Smooth muscle cell (in vitro differentiated cells): Measurements from ENCODE around the gene SLC26A1. TPM values are rescaled to one million over a fixed set of nuclear protein-coding genes. Genes with fewer than 3 reads are reported as not detected.

ENCODE experiments used
- DNase-seq: peaks from one replicate; lab custom pipeline; 2025; ENCODE audit not compliant: unreplicated experiment; lab: John Stamatoyannopoulos, UW
- H2AFZ ChIP-seq: fragments of 200-600 bp; sonication (generic); 2 replicates; pipeline ENCODE4 v1.6.0; 2016; ENCODE audit warnings: antibody characterized with exemption, low read depth, mild to moderate bottlenecking
- H3F3A ChIP-seq: fragments of 200-600 bp; sonication (generic); 2 replicates; pipeline ENCODE4 v1.6.0; 2017; ENCODE audit warnings: antibody characterized with exemption, low read depth
- H3K27ac ChIP-seq: fragments of 200-600 bp; sonication (generic); 2 replicates; pipeline ENCODE4 v1.5.1; 2016; ENCODE audit warnings: low read depth, mild to moderate bottlenecking
- H3K27me3 ChIP-seq: fragments of 200-600 bp; sonication (generic); 2 replicates; pipeline ENCODE4 v1.6.1; 2016; ENCODE audit warnings: low read depth, mild to moderate bottlenecking
- H3K36me3 ChIP-seq: fragments of 200-600 bp; sonication (generic); 2 replicates; pipeline ENCODE4 v1.5.1; 2016; ENCODE audit warnings: low read depth
- H3K4me1 ChIP-seq: fragments of 200-600 bp; sonication (generic); 2 replicates; pipeline ENCODE4 v1.5.1; 2016; ENCODE audit warnings: low read depth
- H3K4me2 ChIP-seq: fragments of 200-600 bp; sonication (generic); 2 replicates; pipeline ENCODE4 v1.6.0; 2016; ENCODE audit warnings: mild to moderate bottlenecking
- H3K4me3 ChIP-seq: fragments of 200-600 bp; sonication (generic); 2 replicates; pipeline ENCODE4 v1.5.1; 2016; ENCODE audit warnings: mild to moderate bottlenecking
- H3K79me2 ChIP-seq: fragments of 200-600 bp; sonication (generic); 2 replicates; pipeline ENCODE4 v1.6.0; 2016; ENCODE audit warnings: low read depth, mild to moderate bottlenecking
- H3K9ac ChIP-seq: fragments of 200-600 bp; sonication (generic); 2 replicates; pipeline ENCODE4 v1.6.0; 2016; ENCODE audit warnings: low read depth
- H3K9me3 ChIP-seq: fragments of 200-600 bp; sonication (generic); replicated peaks from 2 replicates; pipeline ENCODE4 v1.5.1; 2016; ENCODE audit warnings: low read depth
- H4K20me1 ChIP-seq: fragments of 200-600 bp; sonication (generic); 2 replicates; pipeline ENCODE4 v1.6.0; 2016; ENCODE audit warnings: low read depth
- CTCF ChIP-seq: fragments of 200-600 bp; sonication (generic); IDR thresholded peaks from 2 replicates; pipeline ENCODE4 v1.5.1; 2017; ENCODE audit warnings: borderline replicate concordance, mild to moderate bottlenecking, antibody characterized with exemption; ENCODE audit not compliant: insufficient read depth, poor library complexity, severe bottlenecking
- WGBS: methylation state at CpG from one replicate; pipeline ENCODE4 v1.1.7; 2016; ENCODE audit warnings: low lambda C conversion rate; 5-methylcytosine and 5-hydroxymethylcytosine counted together
- polyA plus RNA-seq: library from polyadenylated mRNA; unstranded; fragments of >200 nt; fragmentation: Nextera tagmentation; extraction: Ambion mirVana; gene quantifications from 2 replicates; pipeline ENCODE4 v1.2.1, GENCODE V29; 2016
- total RNA-seq: library from RNA; depleted of rRNA; stranded (reverse); fragments of >200 nt; gene quantifications from 2 replicates; pipeline ENCODE4 v1.2.3, GENCODE V29; 2014

SLC26A1 gene
- total and polyA plus RNA-seq, 2 experiments from 2014 or later, result 0.67 to 1.7 TPM

- TF ChIP-seq CTCF, result no peak
- no peak overlapping the region for H2AFZ ChIP-seq
- DNase-seq, result no peak
- H3K9ac ChIP-seq, result no peak overlapping the region
- no peak overlapping the region for H3K27ac ChIP-seq
- H3F3A ChIP-seq, result no peaks in the 10 kb centered on the region
- H3K27me3 ChIP-seq, result no peaks in the 10 kb centered on the region
- H3K36me3 ChIP-seq, result no peaks in the 10 kb centered on the region
- H4K20me1 ChIP-seq, result no peaks in the 10 kb centered on the region
- no peak overlapping the region for H3K4me2 ChIP-seq
- no peaks in the 10 kb centered on the region for H3K9me3 ChIP-seq
- H3K4me1 ChIP-seq, result peaks cover 5% of the 10 kb centered on the region
- no peaks in the 10 kb centered on the region for H3K79me2 ChIP-seq
- 89% methylated on average over 27 of the region's 35 CpGs for WGBS
- H3K4me3 ChIP-seq, result no peak overlapping the region
These were observed 40.8 kb upstream of the SLC26A1 start for GRCh38 chr4:1033840-1034551.

GRCh38 chr4:1032861-1033260, 39.7 kb upstream of the SLC26A1 start:
- WGBS, result 89% methylated on average over 10 of the region's 10 CpGs
- no peak overlapping the region for H3K27ac ChIP-seq
- H3K4me1 ChIP-seq, result peaks cover 5% of the 10 kb centered on the region

GRCh38 chr4:1031956-1032795, 39.0 kb upstream of the SLC26A1 start:
- Histone ChIP-seq H3K27me3 (no peaks in the 10 kb centered on the region), H3K4me3 (no peak overlapping the region), H3K36me3 (no peaks in the 10 kb centered on the region), H3F3A (no peaks in the 10 kb centered on the region), H3K27ac (no peak overlapping the region), H3K9ac (no peak overlapping the region), H3K79me2 (no peaks in the 10 kb centered on the region), H3K9me3 (no peaks in the 10 kb centered on the region), H2AFZ (no peak overlapping the region), H3K4me2 (no peak overlapping the region), H3K4me1 (peaks cover 4% of the 10 kb centered on the region), H4K20me1 (no peaks in the 10 kb centered on the region)
- TF ChIP-seq CTCF, result no peak
- no peak for DNase-seq
- 89% methylated on average over 37 of the region's 37 CpGs for WGBS

More at GRCh38 chr4:1032861-1033260, 39.7 kb upstream of the SLC26A1 start:
- Histone ChIP-seq H3K9me3 (no peaks in the 10 kb centered on the region), H3K36me3 (no peaks in the 10 kb centered on the region), H3K9ac (no peak overlapping the region), H4K20me1 (no peaks in the 10 kb centered on the region), H2AFZ (no peak overlapping the region), H3K79me2 (no peaks in the 10 kb centered on the region), H3K4me3 (no peak overlapping the region), H3F3A (no peaks in the 10 kb centered on the region), H3K4me2 (no peak overlapping the region), H3K27me3 (no peaks in the 10 kb centered on the region)
- TF ChIP-seq CTCF, result no peak
- DNase-seq, result no peak
